ENCODE results near the gene TMEM82. TPM values are rescaled to one million over a fixed set of nuclear protein-coding genes. Genes with fewer than 3 reads are reported as not detected.

The TMEM82 gene
- total and polyA plus RNA-seq, 9 of the 15 experiments (the other 6 are each of a cell fraction or from before 2014, with no cell fraction given) = not detected

DNA sequence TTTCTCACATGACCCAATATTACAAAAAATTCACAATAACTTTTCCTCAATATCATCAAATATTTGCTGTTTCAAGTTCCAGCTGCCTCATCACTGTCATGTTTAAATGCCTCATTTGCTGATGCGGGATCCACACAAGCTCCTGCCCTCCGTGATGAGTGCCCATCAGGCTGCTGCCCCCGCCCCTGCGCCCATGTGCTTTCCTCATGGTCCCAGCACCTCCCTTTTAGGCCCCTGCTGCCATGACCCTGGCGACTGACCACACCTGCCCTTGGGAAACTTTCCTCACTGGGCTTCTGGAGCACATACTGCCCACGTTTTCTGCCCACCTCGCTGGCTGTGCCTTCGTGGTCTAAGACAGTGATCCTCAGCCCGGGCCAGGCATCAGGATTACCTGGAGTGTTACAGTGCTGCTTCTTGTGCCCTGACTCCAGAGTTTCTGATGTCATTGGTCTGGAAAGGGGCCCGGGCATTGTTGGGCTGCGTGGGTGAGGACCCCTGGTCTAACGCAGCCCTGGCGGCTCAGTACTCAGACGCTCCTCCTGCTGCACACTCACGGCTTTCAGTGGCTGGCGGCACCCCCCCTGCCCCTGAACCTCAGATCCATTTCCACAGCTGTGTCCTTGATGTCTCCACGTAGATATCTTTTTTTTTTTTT is 37.6 kb upstream of the TMEM82 start:
- no peaks in the 10 kb centered on the region for H3K9me1 ChIP-seq (ENCODE audit: control insufficient read depth, insufficient read depth, low read length)
- ATAC-seq (no peak), FAIRE-seq (no peak), DNase-seq (ENCODE audit: extremely low read depth in 1 of 4, low spot score in 3 of 4) (no peak)
- H2AFZ ChIP-seq (ENCODE audit: low read depth, low read length) = no peak overlapping the region
- H3K27me3 ChIP-seq (ENCODE audit: control insufficient read depth in 2 of 2, insufficient read depth in 2 of 2, low read length in 2 of 2) = no peaks in the 10 kb centered on the region
- WGBS (ENCODE audit: insufficient coverage, low coverage, missing lambda C conversion rate) = 94% methylated on average over 17 of the region's 17 CpGs
- POLR2A ChIA-PET = interaction anchor here (0.9 to 1.1 kb wide), 2 partner anchors 9 to 36 kb away, joined by 3 to 5 read pairs; no protein-coding TSS in a partner anchor
- intact Hi-C loops (cut with micrococcal nuclease) = no loop called here
- CTCF ChIA-PET (ENCODE audit: low intra/inter-chr PET ratio) = no interaction called here
- no TSS peak for BruUV-seq (replicated peaks)
- H3K9ac ChIP-seq (ENCODE audit: insufficient read depth in 1 of 2, low read depth in 2 of 2, low read length in 2 of 2) = peak overlapping the region in 1 of 2 experiments; percentile 24; a peak in 1 of 4 replicates
- peaks cover 24% of the 10 kb centered on the region; the same call in 2 of the 3 replicates for H3K36me3 ChIP-seq (ENCODE audit: control insufficient read depth, insufficient read depth, low read length)
- TF ChIP-seq SMARCB1 (IDR thresholded peaks at IDR 0.05; ENCODE audit: insufficient read length, low read depth) (no peak), ZNF79 (CRISPR knock-in tag; IDR thresholded peaks at IDR 0.05; ENCODE audit: low read depth) (no peak), SRSF1 (IDR thresholded peaks at IDR 0.05; ENCODE audit: low read depth, low read length) (no peak)
- TF ChIP-seq, protein P1, sequence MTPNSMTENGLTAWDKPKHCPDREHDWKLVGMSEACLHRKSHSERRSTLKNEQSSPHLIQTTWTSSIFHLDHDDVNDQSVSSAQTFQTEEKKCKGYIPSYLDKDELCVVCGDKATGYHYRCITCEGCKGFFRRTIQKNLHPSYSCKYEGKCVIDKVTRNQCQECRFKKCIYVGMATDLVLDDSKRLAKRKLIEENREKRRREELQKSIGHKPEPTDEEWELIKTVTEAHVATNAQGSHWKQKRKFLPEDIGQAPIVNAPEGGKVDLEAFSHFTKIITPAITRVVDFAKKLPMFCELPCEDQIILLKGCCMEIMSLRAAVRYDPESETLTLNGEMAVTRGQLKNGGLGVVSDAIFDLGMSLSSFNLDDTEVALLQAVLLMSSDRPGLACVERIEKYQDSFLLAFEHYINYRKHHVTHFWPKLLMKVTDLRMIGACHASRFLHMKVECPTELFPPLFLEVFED (CRISPR knock-in tag; conservative IDR thresholded peaks at IDR 0.05) = no peak
- H3K79me2 ChIP-seq (ENCODE audit: control insufficient read depth, insufficient read depth, low read length) = peaks cover 60% of the 10 kb centered on the region
- no peak overlapping the region for H3K4me3 ChIP-seq
- H3K9me3 ChIP-seq (replicated peaks; ENCODE audit: control insufficient read depth, insufficient read depth, low read depth, low read length) = no peaks in the 10 kb centered on the region
- peaks cover 0 to 11% of the 10 kb centered on the region in 2 experiments; a peak in 2 of 5 replicates for H3K4me1 ChIP-seq (replicated peaks in 1 of 2; ENCODE audit: control insufficient read depth in 2 of 2, insufficient read depth in 2 of 2, low read length in 2 of 2)
- H3K27ac ChIP-seq (ENCODE audit: extremely low read depth, low read depth, low read length) = no peak overlapping the region
- peaks cover 7% of the 10 kb centered on the region for H4K20me1 ChIP-seq (replicated peaks; ENCODE audit: control insufficient read depth, insufficient read depth, low read length)
- in situ Hi-C loops (cut with MboI) = no loop called here
- no peak overlapping the region for H3K4me2 ChIP-seq (ENCODE audit: insufficient read depth, low read length)
